HG03558 (cell line): ENCODE measurements around the gene NEDD4L.

Experiments
- ATAC-seq: cut with Tn5 transposase; IDR thresholded peaks from one replicate; pipeline ENCODE4 v1.9.1; 2021; ENCODE audit warnings: moderate number of reproducible peaks; ENCODE audit not compliant: unreplicated experiment; ENCODE audit errors: extremely low read depth

The NEDD4L gene

GRCh38 chr18:58026395-58026794 lies 17.6 kb upstream of the NEDD4L start:
- ATAC-seq, result no peak

GRCh38 chr18:58026857-58027256 lies 17.2 kb upstream of the NEDD4L start:
- no peak for ATAC-seq

- ATAC-seq, result no peak
Measured at GRCh38 chr18:58027341-58027740, 16.7 kb upstream of the NEDD4L start.

- ATAC-seq, result no peak
Measured at GRCh38 chr18:58028109-58028784, 15.8 kb upstream of the NEDD4L start.

- no peak for ATAC-seq
Measured at GRCh38 chr18:58032233-58032632, 11.8 kb upstream of the NEDD4L start.

GRCh38 chr18:58033216-58033615 lies 10.8 kb upstream of the NEDD4L start:
- no peak for ATAC-seq

- ATAC-seq, result no peak
Measured at GRCh38 chr18:58034370-58034769, 9.7 kb upstream of the NEDD4L start.

GRCh38 chr18:58037163-58037562 lies 6.9 kb upstream of the NEDD4L start:
- ATAC-seq, result no peak

GRCh38 chr18:58038063-58038462 lies 6.0 kb upstream of the NEDD4L start:
- ATAC-seq, result no peak

GRCh38 chr18:58041633-58042032 lies 2.4 kb upstream of the NEDD4L start:
- no peak for ATAC-seq

- no peak for ATAC-seq
Measured at GRCh38 chr18:58042826-58043490, 1.1 kb upstream of the NEDD4L start.

GRCh38 chr18:58044370-58045241 lies 580 bp downstream of the NEDD4L start:
- peak; percentile 14 for ATAC-seq

GRCh38 chr18:58045242-58046092 lies 1.4 kb downstream of the NEDD4L start:
- ATAC-seq, result no peak

- no peak for ATAC-seq
Measured at GRCh38 chr18:58046093-58046793, 2.2 kb downstream of the NEDD4L start.

GRCh38 chr18:58046794-58047555 lies 2.9 kb downstream of the NEDD4L start:
- ATAC-seq, result no peak

GRCh38 chr18:58047556-58047882 lies 3.5 kb downstream of the NEDD4L start:
- ATAC-seq, result no peak

GRCh38 chr18:58048081-58048642 lies 4.1 kb downstream of the NEDD4L start:
- no peak for ATAC-seq

GRCh38 chr18:58049000-58049688 lies 5.1 kb downstream of the NEDD4L start:
- no peak for ATAC-seq
